Fibroblast of lung (primary cell): ENCODE results near the gene LPCAT1.

Experiments used
- EZH2 ChIP-seq: IDR thresholded peaks from 2 replicates; pipeline ENCODE4 v1.5.1; 2012; ENCODE audit warnings: low read length, control low read depth, mild to moderate bottlenecking; ENCODE audit errors: missing control alignments
- TF ChIP-seq, protein P1 (sequence below), 2 donors: IDR thresholded peaks in 1 of 2; conservative IDR thresholded peaks in 1 of 2; 1 replicate in 1 of 2; 2 replicates in 1 of 2; pipeline ENCODE4 v1.5.1; 2011 to 2012; ENCODE audit warnings: low read length in 2 of 2, control low read depth in 1 of 2, inconsistent platforms in 1 of 2, low read depth in 1 of 2, mild to moderate bottlenecking in 1 of 2

DNA sequence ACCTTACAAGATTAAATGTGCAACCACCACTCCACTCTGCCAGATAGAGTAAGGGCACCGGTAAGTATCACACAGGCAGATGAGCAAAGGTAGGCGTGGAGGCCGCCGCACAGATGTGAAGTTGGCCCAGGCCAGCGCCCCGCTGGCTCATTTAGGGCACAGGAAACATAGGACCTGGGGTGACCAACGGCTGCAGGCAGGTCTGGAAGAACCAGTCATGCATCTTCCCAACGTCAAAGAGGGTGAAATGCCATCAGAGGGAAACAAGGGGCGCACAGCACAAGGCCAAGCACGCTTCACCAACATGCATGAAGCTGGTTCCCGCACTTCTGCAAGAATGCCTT is 46.8 kb downstream of the LPCAT1 start:
- TF ChIP-seq, protein P1, sequence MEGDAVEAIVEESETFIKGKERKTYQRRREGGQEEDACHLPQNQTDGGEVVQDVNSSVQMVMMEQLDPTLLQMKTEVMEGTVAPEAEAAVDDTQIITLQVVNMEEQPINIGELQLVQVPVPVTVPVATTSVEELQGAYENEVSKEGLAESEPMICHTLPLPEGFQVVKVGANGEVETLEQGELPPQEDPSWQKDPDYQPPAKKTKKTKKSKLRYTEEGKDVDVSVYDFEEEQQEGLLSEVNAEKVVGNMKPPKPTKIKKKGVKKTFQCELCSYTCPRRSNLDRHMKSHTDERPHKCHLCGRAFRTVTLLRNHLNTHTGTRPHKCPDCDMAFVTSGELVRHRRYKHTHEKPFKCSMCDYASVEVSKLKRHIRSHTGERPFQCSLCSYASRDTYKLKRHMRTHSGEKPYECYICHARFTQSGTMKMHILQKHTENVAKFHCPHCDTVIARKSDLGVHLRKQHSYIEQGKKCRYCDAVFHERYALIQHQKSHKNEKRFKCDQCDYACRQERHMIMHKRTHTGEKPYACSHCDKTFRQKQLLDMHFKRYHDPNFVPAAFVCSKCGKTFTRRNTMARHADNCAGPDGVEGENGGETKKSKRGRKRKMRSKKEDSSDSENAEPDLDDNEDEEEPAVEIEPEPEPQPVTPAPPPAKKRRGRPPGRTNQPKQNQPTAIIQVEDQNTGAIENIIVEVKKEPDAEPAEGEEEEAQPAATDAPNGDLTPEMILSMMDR (conservative IDR thresholded peaks at IDR 0.05 in 1 of 2, IDR thresholded peaks at IDR 0.05 in 1 of 2; ENCODE audit: low read depth in 1 of 2, low read length in 2 of 2), result no peak
- no peak for TF ChIP-seq EZH2
